ENCODE measurements around the gene SNRPB2. TPM values are rescaled to one million over a fixed set of nuclear protein-coding genes. Genes with fewer than 3 reads are reported as not detected.

SNRPB2 gene
- total RNA-seq, 2 experiments from 2014 or later, result 50.0 to 97.2 TPM

DNA sequence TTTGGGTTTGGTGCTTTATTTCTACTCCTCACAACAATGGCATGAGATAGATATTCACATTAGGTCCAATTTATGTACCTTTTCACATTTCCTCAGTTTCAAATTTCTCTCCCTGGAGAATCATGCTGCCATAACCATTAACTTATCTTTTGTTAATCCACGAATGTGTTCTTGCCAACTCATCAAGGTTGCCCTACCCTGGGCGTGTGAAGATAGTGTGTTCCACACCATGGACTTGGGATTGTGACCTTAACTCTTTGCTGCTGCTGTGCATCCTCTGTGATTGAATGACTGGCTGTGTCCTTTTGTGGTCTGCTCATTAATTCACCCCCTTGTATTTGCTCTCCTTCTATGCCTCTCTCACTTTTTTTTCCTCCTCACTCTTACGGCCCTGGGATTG lies 34.2 kb upstream of the SNRPB2 start:
- Histone ChIP-seq H3K9me3 (ENCODE audit: low read length) (no peaks in the 10 kb centered on the region), H2AFZ (ENCODE audit: low read length) (no peak overlapping the region), H3K4me2 (ENCODE audit: low read length) (no peak overlapping the region), H3K36me3 (ENCODE audit: insufficient read depth, low read length) (no peaks in the 10 kb centered on the region), H4K20me1 (ENCODE audit: insufficient read depth, low read length) (no peaks in the 10 kb centered on the region), H3K27ac (ENCODE audit: low read depth, low read length, poor library complexity, severe bottlenecking) (no peak overlapping the region), H3K79me2 (ENCODE audit: insufficient read depth, low read depth, low read length) (no peaks in the 10 kb centered on the region), H3K9me2 (ENCODE audit: insufficient read depth, low read length) (no peaks in the 10 kb centered on the region), H3K4me1 (ENCODE audit: insufficient read depth, low read length, poor library complexity, severe bottlenecking) (no peaks in the 10 kb centered on the region), H3K4me3 (ENCODE audit: low read depth, low read length, poor library complexity, severe bottlenecking) (no peak overlapping the region)
- intact Hi-C loops (cut with micrococcal nuclease; ENCODE audit: unreplicated experiment), result no loop called here
- TF ChIP-seq EZH2phosphoT487 (IDR thresholded peaks at IDR 0.05; ENCODE audit: borderline replicate concordance, low read depth, low read length) (no peak), CTCF (conservative IDR thresholded peaks at IDR 0.05; ENCODE audit: low read length) (no peak)
- ChIA-PET POLR2A (no interaction called here), CTCF (ENCODE audit: unreplicated experiment) (no interaction called here)
- BruUV-seq (replicated peaks), result no TSS peak
- DNase-seq (ENCODE audit: low spot score), result no peak

- Histone ChIP-seq H4K20me1 (ENCODE audit: insufficient read depth, low read length) (no peaks in the 10 kb centered on the region), H2AFZ (ENCODE audit: low read length) (no peak overlapping the region), H3K36me3 (ENCODE audit: insufficient read depth, low read length) (no peaks in the 10 kb centered on the region), H3K9me2 (ENCODE audit: insufficient read depth, low read length) (no peaks in the 10 kb centered on the region), H3K4me2 (ENCODE audit: low read length) (no peak overlapping the region), H3K9me3 (ENCODE audit: low read length) (no peaks in the 10 kb centered on the region), H3K27ac (ENCODE audit: low read depth, low read length, poor library complexity, severe bottlenecking) (no peak overlapping the region), H3K4me3 (ENCODE audit: low read depth, low read length, poor library complexity, severe bottlenecking) (no peak overlapping the region), H3K79me2 (ENCODE audit: insufficient read depth, low read depth, low read length) (no peaks in the 10 kb centered on the region), H3K4me1 (ENCODE audit: insufficient read depth, low read length, poor library complexity, severe bottlenecking) (no peaks in the 10 kb centered on the region)
- ChIA-PET POLR2A (interaction anchor here (1.2 kb wide), 1 partner anchor 70 kb away, joined by 4 read pairs; no protein-coding TSS in a partner anchor), CTCF (ENCODE audit: unreplicated experiment) (no interaction called here)
- DNase-seq (ENCODE audit: low spot score), result no peak
- BruUV-seq (replicated peaks), result no TSS peak
- intact Hi-C loops (cut with micrococcal nuclease; ENCODE audit: unreplicated experiment), result no loop called here
- TF ChIP-seq CTCF (conservative IDR thresholded peaks at IDR 0.05; ENCODE audit: low read length) (no peak), EZH2phosphoT487 (IDR thresholded peaks at IDR 0.05; ENCODE audit: borderline replicate concordance, low read depth, low read length) (no peak)
Observed at GRCh38 chr20:16699293-16699692, 30.5 kb upstream of the SNRPB2 start.

GRCh38 chr20:16701296-16701695 lies 28.5 kb upstream of the SNRPB2 start:
- ChIA-PET CTCF (ENCODE audit: unreplicated experiment) (no interaction called here), POLR2A (no interaction called here)
- no peak for TF ChIP-seq EZH2phosphoT487 (IDR thresholded peaks at IDR 0.05; ENCODE audit: borderline replicate concordance, low read depth, low read length)
- peak; percentile 74 for TF ChIP-seq CTCF (conservative IDR thresholded peaks at IDR 0.05; ENCODE audit: low read length)
- Histone ChIP-seq H3K36me3 (ENCODE audit: insufficient read depth, low read length) (no peaks in the 10 kb centered on the region), H3K4me2 (ENCODE audit: low read length) (no peak overlapping the region), H3K4me1 (ENCODE audit: insufficient read depth, low read length, poor library complexity, severe bottlenecking) (no peaks in the 10 kb centered on the region), H3K27ac (ENCODE audit: low read depth, low read length, poor library complexity, severe bottlenecking) (no peak overlapping the region), H3K79me2 (ENCODE audit: insufficient read depth, low read depth, low read length) (no peaks in the 10 kb centered on the region), H2AFZ (ENCODE audit: low read length) (no peak overlapping the region), H4K20me1 (ENCODE audit: insufficient read depth, low read length) (no peaks in the 10 kb centered on the region), H3K4me3 (ENCODE audit: low read depth, low read length, poor library complexity, severe bottlenecking) (no peak overlapping the region), H3K9me2 (ENCODE audit: insufficient read depth, low read length) (no peaks in the 10 kb centered on the region), H3K9me3 (ENCODE audit: low read length) (0 out of 2 replicates have a peak, but pooled peaks cover 4% of the 10 kb centered on the region)
- peak; percentile 52 for DNase-seq (ENCODE audit: low spot score)
- BruUV-seq (replicated peaks), result no TSS peak
- intact Hi-C loops (cut with micrococcal nuclease; ENCODE audit: unreplicated experiment), result loop anchor here (1.0 to 5.0 kb wide), 2 partner anchors 60 to 121 kb away; no protein-coding TSS in a partner anchor

Measured in OCI-LY7 (cell line).